B cell (primary cell): ENCODE results near the gene CTBS.

Source experiments
- EZH2 ChIP-seq: IDR thresholded peaks from 2 replicates; pipeline ENCODE4 v1.6.1; 2012; ENCODE audit warnings: borderline replicate concordance, low read depth, mild to moderate bottlenecking, moderate library complexity, low read length; ENCODE audit not compliant: insufficient read depth, poor library complexity, severe bottlenecking
- TF ChIP-seq, protein P1 (sequence below): fragments of 200-600 bp; IDR thresholded peaks from one replicate; pipeline ENCODE4 v1.8.0; 2022; ENCODE audit warnings: antibody characterized with exemption, mild to moderate bottlenecking

GRCh38 chr1:84510668-84511067 lies 63.6 kb downstream of the CTBS start:
- TF ChIP-seq, protein P1, sequence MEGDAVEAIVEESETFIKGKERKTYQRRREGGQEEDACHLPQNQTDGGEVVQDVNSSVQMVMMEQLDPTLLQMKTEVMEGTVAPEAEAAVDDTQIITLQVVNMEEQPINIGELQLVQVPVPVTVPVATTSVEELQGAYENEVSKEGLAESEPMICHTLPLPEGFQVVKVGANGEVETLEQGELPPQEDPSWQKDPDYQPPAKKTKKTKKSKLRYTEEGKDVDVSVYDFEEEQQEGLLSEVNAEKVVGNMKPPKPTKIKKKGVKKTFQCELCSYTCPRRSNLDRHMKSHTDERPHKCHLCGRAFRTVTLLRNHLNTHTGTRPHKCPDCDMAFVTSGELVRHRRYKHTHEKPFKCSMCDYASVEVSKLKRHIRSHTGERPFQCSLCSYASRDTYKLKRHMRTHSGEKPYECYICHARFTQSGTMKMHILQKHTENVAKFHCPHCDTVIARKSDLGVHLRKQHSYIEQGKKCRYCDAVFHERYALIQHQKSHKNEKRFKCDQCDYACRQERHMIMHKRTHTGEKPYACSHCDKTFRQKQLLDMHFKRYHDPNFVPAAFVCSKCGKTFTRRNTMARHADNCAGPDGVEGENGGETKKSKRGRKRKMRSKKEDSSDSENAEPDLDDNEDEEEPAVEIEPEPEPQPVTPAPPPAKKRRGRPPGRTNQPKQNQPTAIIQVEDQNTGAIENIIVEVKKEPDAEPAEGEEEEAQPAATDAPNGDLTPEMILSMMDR = no peak
- TF ChIP-seq EZH2 = no peak
